HG02884 (cell line): ENCODE measurements around the gene PCDHB14.
"Not testable (repeated sequence)": the region's sequence is repeated elsewhere in the genome, so short reads cannot be mapped to it uniquely, and the experiment has no call there.

Experiments
- ATAC-seq: cut with Tn5 transposase; IDR thresholded peaks from one replicate; pipeline ENCODE4 v1.9.1; 2021; ENCODE audit warnings: mild to moderate bottlenecking, moderate library complexity; ENCODE audit not compliant: unreplicated experiment

Gene PCDHB14

GRCh38 chr5:141223112-141223783, at the start of gene PCDHB14:
PCDHB14 (plus strand) TSS chr5:141223343; CDS start chr5:141223506, 163 bp downstream.
- ATAC-seq, result no peak

GRCh38 chr5:141174291-141175104, 48.6 kb upstream of the PCDHB14 start:
- ATAC-seq, result not testable (repeated sequence)

DNA sequence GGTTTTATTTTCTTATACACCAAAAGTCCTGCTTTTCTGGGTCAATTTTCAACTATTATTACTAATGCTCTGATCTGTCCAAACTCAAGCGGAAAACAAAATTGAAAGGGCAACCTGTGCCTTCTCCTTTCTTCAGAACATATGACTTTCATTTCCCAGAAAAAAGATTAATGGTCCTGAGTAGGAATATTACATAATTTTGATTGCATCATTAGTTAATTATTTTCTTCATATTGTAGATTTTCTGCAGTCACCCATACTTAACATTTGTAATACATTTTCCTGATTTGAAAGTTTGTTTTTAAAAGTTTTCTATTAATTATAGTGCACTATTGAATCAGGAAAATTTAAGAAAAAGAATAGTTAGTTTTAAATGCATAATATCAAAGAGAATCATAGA, 47.2 kb upstream of the PCDHB14 start:
- no peak for ATAC-seq

- ATAC-seq, result not testable (repeated sequence)
Observed at GRCh38 chr5:141177577-141178191, 45.5 kb upstream of the PCDHB14 start, which contains the start of gene PCDHB8. PCDHB8 (plus strand) TSS chr5:141177790; CDS start chr5:141178035, 245 bp downstream.

DNA sequence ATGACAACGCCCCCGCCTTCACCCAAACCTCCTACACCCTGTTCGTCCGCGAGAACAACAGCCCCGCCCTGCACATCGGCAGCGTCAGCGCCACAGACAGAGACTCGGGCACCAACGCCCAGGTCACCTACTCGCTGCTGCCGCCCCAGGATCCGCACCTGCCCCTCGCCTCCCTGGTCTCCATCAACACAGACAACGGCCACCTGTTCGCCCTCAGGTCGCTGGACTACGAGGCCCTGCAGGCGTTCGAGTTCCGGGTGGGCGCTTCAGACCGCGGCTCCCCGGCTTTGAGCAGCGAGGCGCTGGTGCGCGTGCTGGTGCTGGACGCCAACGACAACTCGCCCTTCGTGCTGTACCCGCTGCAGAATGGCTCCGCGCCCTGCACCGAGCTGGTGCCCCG, 43.8 kb upstream of the PCDHB14 start:
- ATAC-seq, result not testable (repeated sequence)

DNA sequence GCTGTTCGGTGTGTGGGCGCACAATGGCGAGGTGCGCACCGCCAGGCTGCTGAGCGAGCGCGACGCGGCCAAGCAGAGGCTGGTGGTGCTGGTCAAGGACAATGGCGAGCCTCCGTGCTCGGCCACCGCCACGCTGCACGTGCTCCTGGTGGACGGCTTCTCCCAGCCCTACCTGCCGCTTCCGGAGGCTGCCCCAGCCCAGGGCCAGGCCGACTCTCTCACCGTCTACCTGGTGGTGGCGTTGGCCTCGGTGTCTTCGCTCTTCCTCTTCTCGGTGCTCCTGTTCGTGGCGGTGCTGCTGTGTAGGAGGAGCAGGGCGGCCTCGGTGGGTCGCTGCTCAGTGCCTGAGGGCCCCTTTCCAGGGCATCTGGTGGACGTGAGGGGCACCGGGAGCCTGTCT, 43.3 kb upstream of the PCDHB14 start:
- ATAC-seq, result not testable (repeated sequence)

DNA sequence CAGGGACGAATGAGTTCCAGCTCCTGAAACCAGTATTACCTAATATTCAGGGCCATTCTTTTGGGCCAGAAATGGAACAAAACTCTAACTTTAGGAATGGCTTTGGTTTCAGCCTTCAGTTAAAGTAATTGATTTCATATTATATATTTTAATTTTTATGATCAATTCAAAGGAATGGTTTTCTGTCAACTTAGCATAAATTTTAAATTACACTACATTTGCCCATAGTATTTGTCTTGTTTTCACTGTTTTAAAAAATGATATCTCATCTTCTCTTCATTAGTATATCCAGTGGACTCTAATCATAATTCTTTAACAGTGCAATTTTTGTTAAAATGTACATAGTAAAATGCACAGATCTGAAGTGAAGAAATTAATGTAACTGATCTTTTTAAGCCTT, 42.8 kb upstream of the PCDHB14 start:
- no peak for ATAC-seq

- ATAC-seq, result no peak
Observed at GRCh38 chr5:141182248-141182647, 40.9 kb upstream of the PCDHB14 start, which contains the start of gene PCDHB16. PCDHB16 (plus strand) TSS chr5:141182387; CDS start chr5:141182560, 173 bp downstream.

GRCh38 chr5:141184117-141184855, 38.9 kb upstream of the PCDHB14 start:
- not testable (repeated sequence) for ATAC-seq

- no peak for ATAC-seq
Observed at GRCh38 chr5:141186897-141187512, 36.1 kb upstream of the PCDHB14 start, which contains the start of gene PCDHB9. PCDHB9 (plus strand) TSS chr5:141187161; CDS start chr5:141187319, 158 bp downstream.

GRCh38 chr5:141188682-141189081, 34.5 kb upstream of the PCDHB14 start:
- ATAC-seq, result not testable (repeated sequence)

GRCh38 chr5:141189131-141189530, 34.0 kb upstream of the PCDHB14 start:
- not testable (repeated sequence) for ATAC-seq

- no peak for ATAC-seq
Observed at GRCh38 chr5:141192110-141192725, 30.9 kb upstream of the PCDHB14 start, which contains the start of gene PCDHB10. PCDHB10 (plus strand) TSS chr5:141192353; CDS start chr5:141192553, 200 bp downstream.

DNA sequence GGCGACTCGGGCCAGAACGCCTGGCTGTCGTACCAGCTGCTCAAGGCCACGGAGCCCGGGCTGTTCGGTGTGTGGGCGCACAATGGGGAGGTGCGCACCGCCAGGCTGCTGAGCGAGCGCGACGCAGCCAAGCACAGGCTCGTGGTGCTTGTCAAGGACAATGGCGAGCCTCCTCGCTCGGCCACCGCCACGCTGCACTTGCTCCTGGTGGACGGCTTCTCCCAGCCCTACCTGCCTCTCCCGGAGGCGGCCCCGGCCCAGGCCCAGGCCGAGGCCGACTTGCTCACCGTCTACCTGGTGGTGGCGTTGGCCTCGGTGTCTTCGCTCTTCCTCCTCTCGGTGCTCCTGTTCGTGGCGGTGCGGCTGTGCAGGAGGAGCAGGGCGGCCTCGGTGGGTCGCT, 28.8 kb upstream of the PCDHB14 start:
- not testable (repeated sequence) for ATAC-seq

DNA sequence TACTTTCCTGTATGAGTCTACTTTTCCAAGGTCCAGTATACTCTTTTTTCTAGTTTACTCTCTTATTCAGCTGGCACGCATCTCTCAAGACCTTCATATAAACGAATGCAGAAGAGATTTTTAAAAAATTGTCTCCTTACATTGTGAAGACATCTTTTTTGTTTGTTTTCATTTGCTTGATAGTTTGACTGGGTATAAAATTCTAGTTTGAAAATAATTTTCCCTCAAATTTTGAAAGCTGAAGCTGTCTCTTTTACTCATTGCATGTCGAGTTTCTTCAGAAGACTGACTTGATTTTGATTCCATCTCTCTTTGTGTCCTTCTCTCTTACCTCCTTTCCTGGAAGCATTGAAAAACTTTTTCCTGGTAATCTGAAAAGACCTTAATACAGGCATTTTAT, 26.8 kb upstream of the PCDHB14 start:
- no peak for ATAC-seq

- no peak for ATAC-seq
Observed at GRCh38 chr5:141199359-141200235, 23.5 kb upstream of the PCDHB14 start, which contains the start of gene PCDHB11. PCDHB11 (plus strand) TSS chr5:141199627; CDS start chr5:141199775, 148 bp downstream.

DNA sequence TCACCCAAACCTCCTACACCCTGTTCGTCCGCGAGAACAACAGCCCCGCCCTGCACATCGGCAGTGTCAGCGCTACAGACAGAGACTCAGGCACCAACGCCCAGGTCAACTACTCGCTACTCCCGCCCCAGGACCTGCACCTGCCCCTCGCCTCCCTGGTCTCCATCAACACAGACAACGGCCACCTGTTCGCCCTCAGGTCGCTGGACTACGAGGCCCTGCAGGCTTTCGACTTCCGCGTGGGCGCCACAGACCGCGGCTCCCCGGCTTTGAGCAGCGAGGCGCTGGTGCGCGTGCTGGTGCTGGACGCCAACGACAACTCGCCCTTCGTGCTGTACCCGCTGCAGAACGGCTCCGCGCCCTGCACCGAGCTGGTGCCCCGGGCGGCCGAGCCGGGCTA, 22.0 kb upstream of the PCDHB14 start:
- not testable (repeated sequence) for ATAC-seq

GRCh38 chr5:141201646-141202045, 21.5 kb upstream of the PCDHB14 start:
- ATAC-seq, result not testable (repeated sequence)
